HuH-7.5 (cell line): ENCODE results near the gene AP1G2.
"Not testable (repeated sequence)": the region's sequence is repeated elsewhere in the genome, so short reads cannot be mapped to it uniquely, and the experiment has no call there.

ENCODE experiments used
- DNase-seq: peaks from one replicate; pipeline ENCODE4 v3.0.0; 2011; ENCODE audit warnings: low spot score

The AP1G2 gene

GRCh38 chr14:23567186-23568020, at the start of gene AP1G2:
Gene AP1G2, minus strand, starts transcription at chr14:23567791. Its CDS starts 477 bp downstream, at chr14:23567314.
- DNase-seq = peak; percentile 95

- DNase-seq = no peak
Observed at GRCh38 chr14:23615856-23616255, 48.3 kb upstream of the AP1G2 start.

- DNase-seq = no peak
Observed at GRCh38 chr14:23614395-23614828, 46.8 kb upstream of the AP1G2 start.

- DNase-seq = no peak
Observed at GRCh38 chr14:23613242-23614070, 45.9 kb upstream of the AP1G2 start.

GRCh38 chr14:23612802-23613201, 45.2 kb upstream of the AP1G2 start:
- DNase-seq = no peak

- DNase-seq = no peak
Observed at GRCh38 chr14:23612354-23612732, 44.8 kb upstream of the AP1G2 start.

- no peak for DNase-seq
Observed at GRCh38 chr14:23610815-23611289, 43.3 kb upstream of the AP1G2 start.

GRCh38 chr14:23610090-23610814, 42.7 kb upstream of the AP1G2 start:
- no peak for DNase-seq

- not testable (repeated sequence) for DNase-seq
Observed at GRCh38 chr14:23609411-23610089, 42.0 kb upstream of the AP1G2 start.

- no peak for DNase-seq
Observed at GRCh38 chr14:23609001-23609400, 41.4 kb upstream of the AP1G2 start.

- no peak for DNase-seq
Observed at GRCh38 chr14:23608454-23608853, 40.9 kb upstream of the AP1G2 start.

- DNase-seq = no peak
Observed at GRCh38 chr14:23605931-23606585, 38.5 kb upstream of the AP1G2 start.

- no peak for DNase-seq
Observed at GRCh38 chr14:23604675-23605170, 37.1 kb upstream of the AP1G2 start.

GRCh38 chr14:23604148-23604547, 36.6 kb upstream of the AP1G2 start:
- no peak for DNase-seq

GRCh38 chr14:23603103-23603502, 35.5 kb upstream of the AP1G2 start:
- DNase-seq = no peak

- no peak for DNase-seq
Observed at GRCh38 chr14:23602181-23603095, 34.8 kb upstream of the AP1G2 start.

- DNase-seq = no peak
Observed at GRCh38 chr14:23601845-23602180, 34.2 kb upstream of the AP1G2 start.

- no peak for DNase-seq
Observed at GRCh38 chr14:23601424-23601823, 33.8 kb upstream of the AP1G2 start.

- DNase-seq = no peak
Observed at GRCh38 chr14:23600806-23601205, 33.2 kb upstream of the AP1G2 start.

GRCh38 chr14:23600322-23600707, 32.7 kb upstream of the AP1G2 start:
- no peak for DNase-seq
